IPS-20b (cell line): ENCODE results near the gene SDCCAG8.

Source experiments
- H3K27ac ChIP-seq: one replicate; pipeline ENCODE4 v1.5.1; 2013; ENCODE audit warnings: low read length
- H3K27me3 ChIP-seq: 2 replicates; pipeline ENCODE4 v1.6.1; 2013; ENCODE audit warnings: mild to moderate bottlenecking, low read length, inconsistent platforms; ENCODE audit not compliant: insufficient read depth
- H3K36me3 ChIP-seq: 2 replicates; pipeline ENCODE4 v1.6.1; 2013; ENCODE audit warnings: low read depth, mild to moderate bottlenecking, inconsistent platforms, low read length, moderate library complexity; ENCODE audit not compliant: insufficient read depth
- H3K4me1 ChIP-seq: 2 replicates; pipeline ENCODE4 v1.6.1; 2013; ENCODE audit warnings: mild to moderate bottlenecking, control low read depth, inconsistent platforms, low read length, moderate library complexity; ENCODE audit not compliant: insufficient read depth
- H3K4me3 ChIP-seq: 2 replicates; pipeline ENCODE4 v1.5.1; 2013; ENCODE audit warnings: mild to moderate bottlenecking, low read length, inconsistent platforms
- H3K9ac ChIP-seq: 2 replicates; pipeline ENCODE4 v1.6.1; 2013; ENCODE audit warnings: low read depth, mild to moderate bottlenecking, inconsistent platforms, low read length, moderate library complexity
- H3K9me3 ChIP-seq: 2 replicates; pipeline ENCODE4 v1.6.1; 2013; ENCODE audit warnings: mild to moderate bottlenecking, low read depth, low read length, inconsistent platforms; ENCODE audit not compliant: insufficient read depth

Gene SDCCAG8

GRCh38 chr1:243495442-243496186, 239.8 kb downstream of the SDCCAG8 start:
- Histone ChIP-seq H3K9ac (no peak overlapping the region), H3K27ac (no peak overlapping the region), H3K27me3 (no peaks in the 10 kb centered on the region), H3K9me3 (no peaks in the 10 kb centered on the region), H3K4me3 (no peak overlapping the region), H3K36me3 (no peaks in the 10 kb centered on the region), H3K4me1 (peaks cover 20% of the 10 kb centered on the region)

- Histone ChIP-seq H3K9me3 (no peaks in the 10 kb centered on the region), H3K4me1 (peaks cover 14% of the 10 kb centered on the region; the same call in 1 of the 2 replicates), H3K4me3 (no peak overlapping the region), H3K36me3 (no peaks in the 10 kb centered on the region), H3K9ac (no peak overlapping the region), H3K27ac (no peak overlapping the region), H3K27me3 (no peaks in the 10 kb centered on the region)
Measured at GRCh38 chr1:243496187-243496646, 240.4 kb downstream of the SDCCAG8 start.

- Histone ChIP-seq H3K9me3 (no peaks in the 10 kb centered on the region), H3K27ac (no peak overlapping the region), H3K4me3 (no peak overlapping the region), H3K27me3 (no peaks in the 10 kb centered on the region), H3K9ac (no peak overlapping the region), H3K36me3 (no peaks in the 10 kb centered on the region), H3K4me1 (peaks cover 9% of the 10 kb centered on the region; the same call in 1 of the 2 replicates)
Measured at GRCh38 chr1:243496806-243497205, 241.0 kb downstream of the SDCCAG8 start.

- no peaks in the 10 kb centered on the region for H3K36me3 ChIP-seq
- no peak overlapping the region for H3K27ac ChIP-seq
- H3K4me1 ChIP-seq = peaks cover 7% of the 10 kb centered on the region; the same call in 1 of the 2 replicates
- H3K4me3 ChIP-seq = no peak overlapping the region
- H3K27me3 ChIP-seq = no peaks in the 10 kb centered on the region
- H3K9me3 ChIP-seq = no peaks in the 10 kb centered on the region
- no peak overlapping the region for H3K9ac ChIP-seq
Measured at GRCh38 chr1:243497939-243498681, 242.3 kb downstream of the SDCCAG8 start.

- no peak overlapping the region for H3K9ac ChIP-seq
- no peaks in the 10 kb centered on the region for H3K36me3 ChIP-seq
- H3K4me1 ChIP-seq = no peaks in the 10 kb centered on the region
- no peaks in the 10 kb centered on the region for H3K27me3 ChIP-seq
- no peak overlapping the region for H3K4me3 ChIP-seq
- no peaks in the 10 kb centered on the region for H3K9me3 ChIP-seq
- no peak overlapping the region for H3K27ac ChIP-seq
Measured at GRCh38 chr1:243499248-243499647, 243.4 kb downstream of the SDCCAG8 start.

GRCh38 chr1:243499711-243500110, 243.9 kb downstream of the SDCCAG8 start:
- H3K36me3 ChIP-seq = no peaks in the 10 kb centered on the region
- H3K9me3 ChIP-seq = no peaks in the 10 kb centered on the region
- no peak overlapping the region for H3K4me3 ChIP-seq
- no peaks in the 10 kb centered on the region for H3K4me1 ChIP-seq
- no peak overlapping the region for H3K27ac ChIP-seq
- no peaks in the 10 kb centered on the region for H3K27me3 ChIP-seq
- H3K9ac ChIP-seq = no peak overlapping the region

- Histone ChIP-seq H3K9ac (no peak overlapping the region), H3K27ac (no peak overlapping the region), H3K27me3 (no peaks in the 10 kb centered on the region), H3K4me3 (no peak overlapping the region), H3K36me3 (no peaks in the 10 kb centered on the region), H3K4me1 (no peaks in the 10 kb centered on the region), H3K9me3 (no peaks in the 10 kb centered on the region)
Measured at GRCh38 chr1:243500512-243500911, 244.7 kb downstream of the SDCCAG8 start.

- Histone ChIP-seq H3K36me3 (no peaks in the 10 kb centered on the region), H3K27ac (no peak overlapping the region), H3K27me3 (no peaks in the 10 kb centered on the region), H3K4me3 (no peak overlapping the region), H3K9ac (no peak overlapping the region), H3K4me1 (no peaks in the 10 kb centered on the region), H3K9me3 (no peaks in the 10 kb centered on the region)
Measured at GRCh38 chr1:243501002-243501401, 245.2 kb downstream of the SDCCAG8 start.

GRCh38 chr1:243503155-243503554, 247.3 kb downstream of the SDCCAG8 start:
- Histone ChIP-seq H3K4me1 (peaks cover 14% of the 10 kb centered on the region), H3K9me3 (no peaks in the 10 kb centered on the region), H3K27me3 (no peaks in the 10 kb centered on the region)

GRCh38 chr1:243505986-243506689, 250.3 kb downstream of the SDCCAG8 start:
- H3K4me1 ChIP-seq = peaks cover 16% of the 10 kb centered on the region
- peaks cover 4% of the 10 kb centered on the region; the same call in 1 of the 2 replicates for H3K36me3 ChIP-seq
- no peak overlapping the region for H3K27ac ChIP-seq
- H3K9ac ChIP-seq = no peak overlapping the region
- H3K27me3 ChIP-seq = no peaks in the 10 kb centered on the region
- H3K9me3 ChIP-seq = no peaks in the 10 kb centered on the region
- no peak overlapping the region for H3K4me3 ChIP-seq

More at GRCh38 chr1:243503155-243503554, 247.3 kb downstream of the SDCCAG8 start:
- no peak overlapping the region for H3K27ac ChIP-seq
- no peak overlapping the region for H3K9ac ChIP-seq
- H3K36me3 ChIP-seq = no peaks in the 10 kb centered on the region
- no peak overlapping the region for H3K4me3 ChIP-seq

- no peaks in the 10 kb centered on the region for H3K9me3 ChIP-seq
- H3K36me3 ChIP-seq = peaks cover 6% of the 10 kb centered on the region; the same call in 1 of the 2 replicates
- no peak overlapping the region for H3K27ac ChIP-seq
- no peaks in the 10 kb centered on the region for H3K27me3 ChIP-seq
- H3K4me1 ChIP-seq = peaks cover 16% of the 10 kb centered on the region
- no peak overlapping the region for H3K4me3 ChIP-seq
- no peak overlapping the region for H3K9ac ChIP-seq
Measured at GRCh38 chr1:243507001-243507671, 251.3 kb downstream of the SDCCAG8 start.
